ENCODE data around the gene TPM4.
"Not testable (repeated sequence)": the region's sequence is repeated elsewhere in the genome, so short reads cannot be mapped to it uniquely, and the experiment has no call there.

The TPM4 gene

GRCh38 chr19:16076154-16076957, at the start of gene TPM4:
TSS of gene TPM4 (plus strand) at chr19:16076495. CDS start at chr19:16076566, 71 bp downstream.
- 0 out of 2 replicates have a peak, but pooled peaks have one; percentile 1 for TF ChIP-seq CTCF (IDR thresholded peaks at IDR 0.05; ENCODE audit: borderline replicate concordance, insufficient read depth, low read depth, low read length)
- peak within 1 kb of the TSS; percentile 92 for H3K4me3 ChIP-seq (ENCODE audit: low read depth, low read length)

- no peak overlapping the region for H3K4me3 ChIP-seq (ENCODE audit: low read depth, low read length)
- no peak for TF ChIP-seq CTCF (IDR thresholded peaks at IDR 0.05; ENCODE audit: borderline replicate concordance, insufficient read depth, low read depth, low read length)
These were observed 49.5 kb upstream of the TPM4 start for GRCh38 chr19:16026756-16027155.

GRCh38 chr19:16027528-16027927, 48.8 kb upstream of the TPM4 start:
- no peak for TF ChIP-seq CTCF (IDR thresholded peaks at IDR 0.05; ENCODE audit: borderline replicate concordance, insufficient read depth, low read depth, low read length)
- no peak overlapping the region for H3K4me3 ChIP-seq (ENCODE audit: low read depth, low read length)

- H3K4me3 ChIP-seq (ENCODE audit: low read depth, low read length): not testable (repeated sequence)
These were observed 46.1 kb upstream of the TPM4 start for GRCh38 chr19:16030155-16030554.

- TF ChIP-seq CTCF (IDR thresholded peaks at IDR 0.05; ENCODE audit: borderline replicate concordance, insufficient read depth, low read depth, low read length): no peak
- no peak overlapping the region for H3K4me3 ChIP-seq (ENCODE audit: low read depth, low read length)
These were observed 45.1 kb upstream of the TPM4 start for GRCh38 chr19:16030964-16031871.

- TF ChIP-seq CTCF (IDR thresholded peaks at IDR 0.05; ENCODE audit: borderline replicate concordance, insufficient read depth, low read depth, low read length): no peak
- H3K4me3 ChIP-seq (ENCODE audit: low read depth, low read length): no peak overlapping the region
These were observed 44.5 kb upstream of the TPM4 start for GRCh38 chr19:16031872-16032200.

GRCh38 chr19:16032509-16033135, 43.7 kb upstream of the TPM4 start:
- H3K4me3 ChIP-seq (ENCODE audit: low read depth, low read length): no peak overlapping the region
- no peak for TF ChIP-seq CTCF (IDR thresholded peaks at IDR 0.05; ENCODE audit: borderline replicate concordance, insufficient read depth, low read depth, low read length)
